IPS-18c (cell line): ENCODE data around the gene ARHGAP35.
"Not testable (repeated sequence)": the region's sequence is repeated elsewhere in the genome, so short reads cannot be mapped to it uniquely, and the experiment has no call there.

ENCODE experiments used
- H3K4me3 ChIP-seq: 2 replicates; pipeline ENCODE4 v1.7.0; 2013; ENCODE audit warnings: low read depth, mild to moderate bottlenecking, low read length, moderate library complexity; ENCODE audit not compliant: insufficient read depth
- H3K9me3 ChIP-seq: one replicate; pipeline ENCODE4 v1.6.1; 2013; ENCODE audit warnings: mild to moderate bottlenecking, low read length, moderate library complexity; ENCODE audit not compliant: control insufficient read depth, insufficient read depth

The ARHGAP35 gene

GRCh38 chr19:46860846-46861690, at the start of gene ARHGAP35:
Gene ARHGAP35 (plus strand): TSS chr19:46860997. CDS start chr19:46918676, 57,679 bp downstream.
- Histone ChIP-seq H3K4me3 (peak within 1 kb of the TSS; percentile 91), H3K9me3 (no peaks in the 10 kb centered on the region)

DNA sequence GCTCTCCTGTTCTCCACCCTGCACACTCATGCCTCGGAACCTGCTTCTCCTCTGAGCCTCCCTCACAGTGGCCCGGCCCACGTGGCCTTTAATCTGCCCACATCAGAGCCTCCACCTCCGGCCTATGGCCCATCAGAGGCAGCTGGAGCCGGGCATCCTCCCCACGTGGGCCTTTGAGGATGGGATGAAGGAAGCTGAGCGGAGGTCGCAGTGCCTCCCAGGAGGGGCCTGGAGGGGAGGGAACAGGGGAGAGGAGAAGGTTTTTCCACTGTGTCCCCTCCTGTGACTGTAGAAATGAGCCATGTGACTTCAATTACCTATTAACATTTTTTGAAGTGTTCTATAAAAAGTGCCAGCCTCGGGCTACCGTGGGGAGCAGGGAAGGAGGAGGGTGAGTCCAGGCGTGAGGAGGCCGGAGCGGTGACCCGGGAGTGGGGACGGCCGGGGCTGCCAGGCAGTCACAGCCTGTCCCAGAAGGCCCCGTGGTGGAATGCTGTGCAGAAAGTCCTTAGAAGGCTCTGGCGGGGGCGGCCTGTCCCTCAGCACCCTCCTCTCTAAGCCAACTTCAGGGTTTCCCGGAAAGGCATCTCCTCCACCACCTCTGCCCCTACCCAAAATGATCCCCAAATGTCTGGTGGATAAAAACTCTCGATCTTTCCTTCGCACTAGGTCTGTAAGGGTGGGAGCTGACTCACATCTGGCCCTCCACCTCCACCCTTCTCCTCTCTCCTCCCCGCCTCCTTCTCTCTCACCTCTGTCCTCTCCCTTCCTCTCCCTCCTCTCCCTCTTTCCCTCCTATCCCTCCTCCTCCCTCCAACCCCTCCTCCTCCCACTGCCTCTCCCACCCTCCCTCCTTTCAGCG, 47.6 kb upstream of the ARHGAP35 start:
- Histone ChIP-seq H3K4me3 (no peak overlapping the region), H3K9me3 (no peaks in the 10 kb centered on the region)

- peaks cover 2% of the 10 kb centered on the region for H3K9me3 ChIP-seq
Measured at GRCh38 chr19:46813839-46814358, 46.9 kb upstream of the ARHGAP35 start.

GRCh38 chr19:46815833-46816627, 44.8 kb upstream of the ARHGAP35 start:
- peaks cover 2% of the 10 kb centered on the region for H3K9me3 ChIP-seq
- no peak overlapping the region; the same call in 1 of the 2 replicates for H3K4me3 ChIP-seq

More at GRCh38 chr19:46813839-46814358, 46.9 kb upstream of the ARHGAP35 start:
- no peak overlapping the region for H3K4me3 ChIP-seq

DNA sequence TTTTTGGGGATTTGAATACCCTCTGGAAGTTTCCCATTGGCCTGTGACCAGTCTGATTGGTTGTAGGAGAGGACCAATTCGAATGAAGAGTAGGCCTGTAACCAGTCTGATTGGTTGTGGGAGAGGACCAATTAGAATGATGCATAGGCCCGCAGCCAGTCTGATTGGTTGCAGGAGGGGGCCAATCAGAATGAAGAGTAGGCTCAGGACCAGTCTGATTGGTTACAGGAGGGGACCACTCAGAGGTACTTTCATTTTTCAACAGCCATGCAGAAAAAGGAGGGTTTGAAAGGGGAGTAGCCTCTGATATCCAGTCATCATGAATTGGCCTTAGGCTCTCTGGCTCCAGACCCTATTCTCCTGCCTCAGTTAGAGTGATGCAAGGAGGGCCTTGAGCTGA, 42.0 kb upstream of the ARHGAP35 start:
- Histone ChIP-seq H3K9me3 (peaks cover 4% of the 10 kb centered on the region), H3K4me3 (no peak overlapping the region)

DNA sequence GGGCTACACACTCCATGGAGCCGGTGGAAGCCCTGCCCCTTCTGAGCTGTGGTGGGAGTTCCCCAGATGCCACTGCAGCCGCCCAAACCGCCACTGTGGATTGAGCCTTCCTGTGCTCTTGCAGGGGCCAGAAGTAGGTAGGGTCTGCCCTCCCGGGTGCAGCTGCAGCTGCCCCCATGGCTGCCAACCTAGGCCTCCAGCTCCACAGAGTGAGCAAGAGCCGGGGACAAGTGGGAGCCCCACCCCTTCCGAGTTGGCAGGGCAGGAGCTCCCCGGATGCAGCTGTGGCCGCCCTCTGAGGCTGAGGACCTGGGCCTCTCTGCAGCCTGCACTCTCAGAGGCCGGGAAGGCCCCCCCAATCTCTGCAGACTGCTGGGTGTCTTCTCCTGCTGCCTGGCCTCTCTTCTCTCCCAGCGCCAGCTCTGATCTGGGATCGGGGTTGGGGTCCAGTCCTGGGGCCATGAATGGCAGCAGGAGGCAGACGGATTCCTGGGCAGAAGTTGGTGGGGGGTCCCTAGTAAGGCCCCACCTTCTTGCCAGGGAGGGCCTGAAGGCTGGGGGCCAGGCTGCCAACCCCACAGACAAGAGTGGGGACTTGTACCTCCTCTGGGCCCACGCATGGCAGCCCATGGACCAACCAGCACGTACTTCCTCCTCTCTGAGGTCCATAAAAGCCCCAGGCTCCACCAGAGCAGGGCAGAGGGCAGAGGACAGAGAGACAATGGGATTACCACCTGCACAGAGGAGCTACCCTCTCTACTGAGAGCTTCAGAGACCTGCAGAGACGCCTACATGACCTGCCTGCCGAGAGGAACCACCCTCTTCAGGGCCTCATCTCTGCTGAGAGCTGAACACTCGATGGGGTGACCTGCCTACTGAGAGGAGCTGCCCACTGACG, 39.0 kb upstream of the ARHGAP35 start:
- H3K4me3 ChIP-seq = no peak overlapping the region
- H3K9me3 ChIP-seq = peaks cover 4% of the 10 kb centered on the region

DNA sequence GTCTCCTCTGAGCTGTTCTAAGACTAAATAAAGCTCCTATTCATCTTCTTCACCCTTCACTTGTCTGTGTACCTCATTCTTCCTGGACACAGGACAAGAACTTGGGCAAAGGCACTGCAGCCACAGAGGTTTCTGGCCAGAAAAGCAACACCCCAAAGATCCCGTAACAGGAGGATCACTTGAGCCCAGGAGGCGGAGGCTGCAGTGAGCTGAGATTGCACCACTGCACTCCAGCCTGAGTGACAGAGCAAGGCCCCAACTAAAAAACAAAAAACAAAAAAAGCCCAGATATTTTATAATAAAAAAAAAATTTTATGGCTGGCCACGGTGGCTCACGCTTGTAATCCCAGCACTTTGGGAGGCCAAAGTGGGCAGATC, 38.4 kb upstream of the ARHGAP35 start:
- H3K4me3 ChIP-seq, H3K9me3 ChIP-seq: not testable (repeated sequence)

DNA sequence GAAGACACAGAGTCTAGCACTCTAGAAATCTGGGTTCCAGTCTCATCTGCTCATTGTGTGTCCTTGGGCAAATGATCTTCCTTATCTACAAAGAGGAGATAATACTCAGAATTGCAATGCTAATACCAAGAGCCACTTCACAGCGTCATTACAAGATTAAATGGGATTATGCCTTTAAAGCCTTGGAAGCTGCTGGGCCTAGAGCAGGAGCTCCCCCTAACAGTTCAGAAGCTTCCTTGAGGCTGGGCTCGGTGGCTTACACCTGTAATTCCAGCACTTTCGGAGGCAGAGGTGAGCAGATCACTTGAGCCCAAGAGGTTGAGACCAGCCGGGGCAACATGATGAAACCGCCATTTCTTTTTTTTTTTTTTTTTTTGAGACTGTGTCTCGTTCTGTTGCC, 37.7 kb upstream of the ARHGAP35 start:
- Histone ChIP-seq H3K4me3 (no peak overlapping the region), H3K9me3 (peaks cover 4% of the 10 kb centered on the region)

GRCh38 chr19:46824890-46825730, 35.7 kb upstream of the ARHGAP35 start:
- Histone ChIP-seq H3K4me3 (no peak overlapping the region), H3K9me3 (peaks cover 2% of the 10 kb centered on the region)

- Histone ChIP-seq H3K9me3 (peaks cover 2% of the 10 kb centered on the region), H3K4me3 (no peak overlapping the region)
Measured at GRCh38 chr19:46825731-46826055, 35.1 kb upstream of the ARHGAP35 start.

DNA sequence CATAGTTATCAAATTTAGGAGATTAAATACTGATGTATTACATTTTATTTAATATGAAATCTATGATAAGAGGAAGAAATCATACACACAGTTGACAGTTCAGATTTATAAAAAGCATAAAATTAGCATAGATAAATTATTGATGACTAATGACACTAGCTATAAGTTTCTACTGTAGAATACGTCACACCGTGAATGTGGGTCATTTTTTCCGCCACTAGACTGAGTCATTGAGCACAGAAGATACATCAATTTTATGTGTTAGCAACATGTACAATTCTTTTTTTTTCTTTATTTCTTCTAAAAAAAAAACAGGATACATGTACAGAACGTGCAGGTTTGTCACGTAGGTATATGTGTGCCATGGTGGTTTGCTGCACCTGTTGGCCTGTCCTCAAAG, 32.3 kb upstream of the ARHGAP35 start:
- Histone ChIP-seq H3K9me3 (no peaks in the 10 kb centered on the region), H3K4me3 (no peak overlapping the region)

DNA sequence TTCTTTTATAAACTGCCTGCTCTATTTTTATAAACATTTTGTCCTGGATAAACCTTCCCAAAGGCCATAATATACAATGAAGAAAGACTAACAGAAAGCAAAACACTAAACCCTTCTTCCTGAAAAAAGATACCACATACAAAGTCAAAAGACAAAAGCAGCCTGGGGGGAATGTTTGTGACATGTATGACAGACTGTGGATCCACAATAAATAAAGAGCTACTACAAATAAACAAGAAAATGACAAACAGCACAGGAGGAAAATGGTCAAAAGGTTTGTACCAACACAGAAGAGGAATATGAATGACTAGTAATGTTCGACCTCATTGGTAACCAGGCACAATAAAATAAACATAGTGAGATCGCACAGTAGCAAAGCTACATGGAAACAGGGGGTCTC, 29.9 kb upstream of the ARHGAP35 start:
- Histone ChIP-seq H3K4me3 (no peak overlapping the region), H3K9me3 (no peaks in the 10 kb centered on the region)

GRCh38 chr19:46834121-46834520, 26.7 kb upstream of the ARHGAP35 start:
- H3K4me3 ChIP-seq = no peak overlapping the region
- no peaks in the 10 kb centered on the region for H3K9me3 ChIP-seq

DNA sequence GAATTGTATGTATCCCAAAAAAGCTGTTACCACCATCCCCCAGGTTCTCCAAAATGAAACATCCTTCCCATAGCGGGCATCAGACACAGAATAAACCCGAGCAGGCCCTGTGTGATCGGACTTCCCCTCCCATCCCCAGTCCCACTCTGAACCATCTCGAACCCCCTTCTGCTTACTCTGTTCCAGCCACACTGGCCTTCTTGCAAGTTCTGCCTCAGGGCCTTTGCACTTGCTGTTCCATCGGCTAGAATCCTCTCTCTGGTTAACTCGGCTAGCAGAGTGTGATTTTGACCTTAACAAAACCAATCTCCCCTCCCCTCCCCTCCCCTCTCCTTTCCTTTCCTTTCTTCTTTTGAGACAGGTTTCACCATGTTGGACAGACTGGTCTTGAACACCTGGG, 25.8 kb upstream of the ARHGAP35 start:
- no peaks in the 10 kb centered on the region for H3K9me3 ChIP-seq

DNA sequence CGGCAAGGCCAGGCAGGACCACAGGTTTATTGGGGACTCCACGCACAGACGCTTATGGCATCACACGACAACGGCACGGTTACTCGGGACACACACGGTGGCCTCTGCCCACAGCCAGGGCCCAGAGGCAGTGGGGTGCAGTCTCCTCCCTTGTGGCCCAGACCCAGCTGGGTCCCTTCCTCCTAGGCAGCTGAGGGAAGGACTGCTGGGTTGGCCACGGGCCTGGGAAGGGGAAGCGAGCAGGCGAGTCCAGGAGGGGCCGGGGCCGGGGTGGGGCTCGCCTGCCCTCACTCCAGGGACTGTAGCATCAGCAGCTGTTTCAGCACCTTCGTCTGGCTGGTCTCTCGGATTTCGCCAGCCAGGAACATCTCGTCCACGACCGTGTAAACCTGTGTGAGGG, 22.6 kb upstream of the ARHGAP35 start:
- H3K9me3 ChIP-seq = no peaks in the 10 kb centered on the region
- H3K4me3 ChIP-seq = no peak overlapping the region

More for the DNA sequence above, 25.8 kb upstream of the ARHGAP35 start:
- H3K4me3 ChIP-seq = no peak overlapping the region
